NT2/D1 (cell line): Measurements from ENCODE around the gene KRTAP5-8.

Experiments
- YY1 ChIP-seq: IDR thresholded peaks from 2 replicates; pipeline ENCODE4 v1.6.1; 2011; ENCODE audit not compliant: insufficient read length, insufficient read depth
- ZNF274 ChIP-seq: IDR thresholded peaks from 2 replicates; pipeline ENCODE4 v1.6.1; 2011; ENCODE audit warnings: mild to moderate bottlenecking, low read depth, low read length

DNA sequence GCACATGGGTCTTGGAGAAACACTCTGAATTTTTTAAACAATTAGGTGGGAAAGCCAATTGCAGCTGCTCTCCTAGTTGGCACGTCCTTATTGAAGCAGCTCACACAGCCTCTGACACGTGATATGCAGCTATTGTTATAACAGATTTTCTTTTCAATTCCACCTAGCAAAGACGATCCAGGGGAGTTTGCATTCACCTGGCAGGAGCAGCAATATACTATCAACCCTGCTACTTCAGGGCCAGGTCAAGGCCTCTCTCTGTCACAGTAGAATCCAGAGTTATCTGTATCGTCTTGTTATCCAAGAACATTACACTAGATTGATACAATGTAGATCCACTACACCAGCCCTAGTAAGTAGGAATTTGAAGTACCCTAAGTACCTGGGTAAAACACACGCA, 36.6 kb downstream of the KRTAP5-8 start:
- no peak for TF ChIP-seq ZNF274
- no peak for TF ChIP-seq YY1
